Activated CD4-positive, alpha-beta T cell treated with anti-CD3 and anti-CD28 coated beads for 48 hours (primary cell): ENCODE results near the gene SULT1C4.
"Not testable (repeated sequence)": the region's sequence is repeated elsewhere in the genome, so short reads cannot be mapped to it uniquely, and the experiment has no call there.

Experiments
- DNase-seq: peaks from one replicate; pipeline ENCODE4 v3.0.0-alpha.2; 2020

Gene SULT1C4

DNA sequence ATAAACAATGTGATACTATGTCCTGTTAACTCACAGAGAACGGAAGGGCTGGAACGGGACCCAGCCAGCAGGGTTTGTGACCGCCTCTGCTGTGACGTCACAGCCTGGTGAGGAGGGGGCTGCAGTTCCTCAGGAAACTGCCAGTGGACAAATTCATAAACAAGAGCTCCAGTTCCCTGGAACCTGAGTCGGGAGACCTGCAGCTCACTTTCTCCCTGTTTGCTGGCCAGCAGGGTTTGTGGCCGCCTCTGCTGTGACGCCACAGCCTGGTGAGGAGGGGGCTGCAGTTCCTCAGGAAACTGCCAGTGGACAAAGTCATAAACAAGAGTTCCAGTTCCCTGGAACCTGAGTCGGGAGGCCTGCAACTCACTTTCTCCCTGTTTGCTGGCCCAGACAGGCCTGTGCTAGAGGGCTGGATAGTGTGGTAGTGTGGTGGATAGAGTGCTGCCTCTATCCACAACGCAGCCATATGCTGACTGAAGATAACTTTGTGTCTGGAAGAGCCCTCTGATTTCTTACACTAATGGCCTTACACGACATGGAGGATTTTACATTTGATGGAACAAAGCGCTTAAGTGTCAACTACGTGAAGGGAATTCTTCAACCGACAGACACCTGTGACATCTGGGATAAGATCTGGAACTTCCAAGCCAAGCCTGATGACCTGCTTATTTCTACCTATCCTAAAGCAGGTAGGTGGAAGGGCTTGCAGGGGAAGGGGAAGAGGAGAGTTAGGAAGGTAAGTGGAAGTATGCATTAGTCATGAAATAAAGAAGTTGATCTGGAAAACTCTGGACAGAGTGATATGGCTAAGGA is at the start of gene SULT1C4:
Gene SULT1C4, plus strand, starts transcription at position 140 of the 816 bp plus-strand sequence. Its CDS starts 384 bp downstream, at position 524.
- no peak for DNase-seq

- DNase-seq: no peak
Measured at GRCh38 chr2:108329771-108330170, 48.0 kb upstream of the SULT1C4 start.

DNA sequence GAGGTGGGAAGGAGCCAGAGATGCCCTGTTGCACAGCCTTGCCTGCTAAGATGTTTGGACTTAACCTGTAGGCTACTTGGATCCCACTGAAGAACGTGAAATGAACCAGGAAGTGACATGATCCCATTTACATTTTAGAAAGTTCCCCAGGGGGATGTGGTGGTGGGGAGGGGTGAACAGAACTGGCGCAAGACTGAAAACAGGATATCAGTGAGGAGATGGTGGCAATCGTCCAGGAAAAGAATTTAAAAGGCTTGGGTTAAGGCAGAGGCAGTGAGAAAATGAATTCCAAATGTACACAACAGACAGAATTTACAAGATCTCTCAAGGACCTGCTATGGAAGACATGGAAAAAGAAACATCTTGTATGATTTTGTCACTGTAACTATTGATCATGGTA is 46.8 kb upstream of the SULT1C4 start:
- no peak for DNase-seq

GRCh38 chr2:108345951-108346350 is 31.8 kb upstream of the SULT1C4 start:
- DNase-seq: no peak

DNA sequence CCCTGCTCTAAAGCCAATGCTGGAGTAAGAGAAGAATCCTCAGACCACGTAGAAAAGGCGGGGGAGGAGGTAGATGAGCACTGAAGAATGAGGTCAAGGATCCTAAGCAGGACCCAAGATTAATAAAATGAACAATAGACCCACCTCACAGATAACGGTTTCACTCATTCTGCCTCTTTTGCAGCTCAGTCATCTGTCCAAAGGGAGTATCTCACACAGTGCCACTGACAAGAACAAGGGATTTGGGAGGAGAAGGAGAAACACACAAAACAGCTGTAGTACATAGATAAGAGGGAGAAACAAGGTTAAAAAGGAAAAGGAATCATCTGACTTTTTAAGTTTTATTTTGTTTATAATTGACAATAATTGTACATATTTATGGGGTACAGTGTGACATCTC is 30.9 kb upstream of the SULT1C4 start:
- no peak for DNase-seq

DNA sequence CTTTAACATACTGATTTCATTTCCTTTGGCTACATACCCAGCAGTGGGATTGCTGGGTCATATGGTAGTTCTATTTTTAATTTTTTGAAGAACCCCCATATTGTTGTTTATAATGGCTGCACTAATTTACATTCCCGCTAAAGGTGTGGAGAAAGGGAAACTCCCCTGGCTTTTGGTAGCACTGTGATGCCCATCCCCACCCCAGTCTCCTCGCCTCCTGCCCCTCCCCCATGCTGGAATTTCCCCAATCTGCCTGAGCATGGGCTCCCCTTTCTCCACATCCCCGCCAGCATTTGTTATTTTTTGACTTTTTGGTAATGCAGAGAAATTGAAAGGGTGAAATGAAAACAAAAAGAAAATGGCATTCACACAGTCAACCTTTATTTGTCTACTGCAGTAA is 30.0 kb upstream of the SULT1C4 start:
- no peak for DNase-seq

DNA sequence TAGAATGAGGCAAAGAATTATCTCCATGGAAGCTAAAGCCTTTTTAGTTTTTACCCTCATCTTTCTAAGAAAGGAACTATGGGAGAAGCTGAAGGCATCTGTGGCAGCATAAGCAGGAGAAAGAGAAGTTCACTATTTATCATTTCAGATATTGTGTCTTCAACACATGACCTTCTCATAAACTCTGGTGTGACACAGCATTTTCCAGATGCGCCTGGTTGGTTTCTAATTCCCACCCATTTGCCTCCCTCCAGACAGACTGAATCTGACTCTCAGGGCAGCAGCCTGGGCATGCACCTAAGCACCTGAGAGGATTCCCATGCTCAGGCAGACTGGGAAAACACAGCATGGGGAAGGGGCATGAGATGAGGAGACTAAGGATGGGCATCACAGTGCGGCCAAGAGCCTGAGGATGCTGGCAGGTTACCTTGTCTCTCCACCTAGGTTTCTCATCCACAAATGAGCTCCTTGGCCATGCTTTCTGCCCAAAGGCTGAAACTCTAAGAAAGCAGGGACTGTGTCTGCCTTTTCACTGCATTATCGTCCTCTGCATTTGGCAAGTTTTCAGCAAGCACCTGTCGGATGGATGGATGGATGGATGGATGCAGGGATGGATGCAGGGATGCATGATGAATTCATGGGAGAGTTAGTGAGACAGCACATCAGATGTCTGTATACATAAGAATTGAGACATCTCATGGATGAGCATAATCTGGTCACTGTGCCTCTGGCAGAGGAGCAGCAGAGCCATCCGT is 28.8 kb upstream of the SULT1C4 start:
- no peak for DNase-seq

DNA sequence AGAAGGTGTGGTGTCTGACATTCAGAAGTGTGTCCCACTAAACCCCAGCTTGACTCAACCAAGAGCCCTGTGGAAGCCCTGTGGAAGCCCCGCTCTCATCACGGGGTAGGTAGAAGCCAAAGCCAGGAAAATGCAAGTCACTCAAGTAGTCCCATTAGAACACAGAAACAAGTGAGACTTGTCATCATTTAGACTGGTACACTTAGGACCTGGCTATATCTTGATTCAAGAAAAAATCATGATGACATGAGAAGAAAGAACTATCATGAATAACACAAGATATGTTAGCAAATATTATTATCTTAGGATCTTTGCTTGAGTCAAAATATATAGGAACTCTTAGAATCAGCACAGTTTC is 28.2 kb upstream of the SULT1C4 start:
- no peak for DNase-seq

- no peak for DNase-seq
Measured at GRCh38 chr2:108351889-108352288, 25.9 kb upstream of the SULT1C4 start.

GRCh38 chr2:108354136-108354535 is 23.6 kb upstream of the SULT1C4 start:
- DNase-seq: no peak

DNA sequence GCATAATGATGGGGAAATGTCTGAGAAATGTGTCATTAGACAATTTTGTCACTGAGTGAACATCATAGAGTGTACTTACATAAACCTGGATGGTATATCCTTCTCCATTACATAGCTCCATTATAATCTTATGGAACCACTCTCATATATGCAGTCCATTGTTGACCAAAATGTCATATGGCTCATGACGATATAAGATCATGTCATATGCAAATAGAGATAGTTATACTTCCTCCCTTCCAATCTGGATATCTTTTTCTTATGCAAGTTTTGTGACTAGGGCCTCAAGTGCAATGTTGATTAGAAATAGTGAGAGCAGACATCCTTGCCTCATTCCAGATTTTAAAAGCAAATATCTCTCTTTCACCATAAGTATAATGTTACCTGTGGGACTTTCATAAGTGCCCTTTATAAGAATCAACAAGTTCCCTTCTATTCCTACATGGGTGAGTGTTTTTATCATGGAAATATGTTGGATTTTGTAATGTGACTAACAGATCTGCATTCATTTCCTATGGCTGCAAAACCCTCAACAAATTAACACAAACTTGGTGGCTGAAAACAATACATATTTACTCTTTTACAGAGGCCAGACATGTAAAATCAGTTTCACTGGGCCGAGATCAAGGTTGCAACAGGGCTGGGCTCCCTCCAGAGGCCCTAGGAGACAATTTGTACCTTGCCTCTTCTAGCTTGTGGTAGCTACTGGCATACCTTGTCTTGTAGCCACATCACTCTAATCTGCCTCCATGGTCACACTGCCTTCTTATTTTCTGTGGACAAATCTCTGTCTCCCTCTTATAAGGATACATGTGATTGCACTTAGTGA is 21.6 kb upstream of the SULT1C4 start:
- DNase-seq: no peak

DNA sequence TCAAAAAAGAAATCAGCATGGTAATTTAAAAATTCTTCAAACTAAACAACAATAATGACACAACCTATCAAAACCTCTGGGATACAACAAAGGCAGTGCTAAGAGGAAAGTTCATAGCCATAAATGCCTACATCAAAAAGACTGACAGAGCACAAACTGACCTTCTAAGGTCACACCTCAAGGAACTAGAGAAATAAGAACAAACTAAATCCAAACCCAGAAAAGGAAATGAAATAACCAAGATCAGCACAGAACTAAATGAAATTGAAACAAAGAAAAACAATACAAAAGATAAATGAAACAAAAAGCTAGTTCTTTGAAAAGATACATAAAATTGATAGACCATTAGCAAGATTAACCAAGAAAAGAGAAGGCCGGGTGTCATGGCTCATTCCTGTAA is 18.4 kb upstream of the SULT1C4 start:
- DNase-seq: not testable (repeated sequence)

DNA sequence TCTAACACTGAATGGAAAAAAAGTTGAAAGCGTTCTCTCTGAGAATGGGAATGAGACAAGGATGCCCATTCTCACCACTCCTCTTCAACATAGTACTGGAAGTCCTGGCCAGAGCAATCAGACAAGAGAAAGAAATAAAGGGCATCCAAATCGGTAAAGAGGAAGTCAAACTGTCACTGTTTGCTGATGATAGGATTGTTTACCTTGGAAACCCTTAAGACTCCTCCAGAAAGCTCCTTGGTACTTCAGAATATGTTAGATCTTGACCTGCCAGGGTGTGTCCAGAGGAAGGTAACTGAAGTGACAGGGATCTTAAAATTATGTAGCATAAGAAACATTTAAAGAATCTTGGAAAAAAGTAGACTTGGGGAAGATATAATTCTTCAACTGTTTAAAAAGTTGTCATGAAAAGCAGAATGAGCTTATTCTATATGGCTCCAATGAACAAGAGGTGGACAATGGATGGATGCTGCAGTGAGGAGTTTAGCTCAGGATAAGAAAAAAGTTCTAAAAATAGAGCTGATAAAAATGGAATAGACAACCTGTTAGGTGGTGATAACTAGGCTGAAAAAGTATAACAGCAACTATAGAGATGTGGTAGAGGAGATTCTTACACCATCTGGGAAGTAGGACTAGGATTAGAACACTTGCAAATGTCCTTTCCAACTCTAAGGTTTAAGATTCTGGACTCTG is 16.8 kb upstream of the SULT1C4 start:
- DNase-seq: no peak

DNA sequence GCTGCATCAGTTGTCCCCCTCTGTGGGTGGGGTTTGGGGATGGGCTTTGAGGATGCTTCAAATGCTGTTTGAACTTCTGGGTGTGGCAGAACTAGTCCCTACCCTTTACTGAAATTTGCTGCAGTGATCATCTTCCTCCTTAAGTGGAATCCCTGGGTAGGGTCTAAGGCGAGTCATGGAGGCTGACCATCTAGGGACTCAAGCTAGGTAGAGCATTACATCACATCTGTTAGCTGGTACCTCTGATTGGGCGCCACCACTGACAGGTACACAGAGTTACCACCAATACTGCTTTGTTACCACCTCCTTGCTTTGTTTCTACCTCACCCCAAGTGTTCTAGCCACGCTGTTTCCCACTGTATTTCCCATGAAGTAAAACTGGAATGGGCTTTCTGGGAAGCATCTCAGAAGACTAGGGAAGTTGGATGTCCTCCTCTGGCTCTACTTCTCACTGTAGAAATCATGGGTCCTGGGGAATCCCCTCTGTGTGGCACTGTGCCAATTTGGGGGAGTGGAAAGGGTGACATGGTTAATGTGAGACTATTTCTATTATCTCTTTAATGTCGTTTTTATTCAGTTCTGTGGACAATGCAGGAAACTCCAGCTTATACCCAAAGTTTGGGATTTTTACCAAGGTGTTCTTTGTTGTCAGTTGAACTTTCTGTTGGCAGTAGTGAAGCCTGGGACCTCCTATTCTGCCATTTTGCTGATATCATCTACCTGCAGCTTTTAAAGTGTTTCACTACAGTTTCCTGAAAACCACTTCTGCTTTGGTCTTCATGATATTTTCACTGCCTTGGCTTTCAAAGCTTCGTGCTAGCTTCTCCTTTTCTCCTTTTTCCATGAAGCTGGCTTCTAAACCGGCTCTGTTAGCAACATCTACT is 14.5 kb upstream of the SULT1C4 start:
- no peak for DNase-seq

GRCh38 chr2:108363908-108364225 is 13.9 kb upstream of the SULT1C4 start:
- DNase-seq: no peak

GRCh38 chr2:108364676-108365297 is 13.0 kb upstream of the SULT1C4 start:
- DNase-seq: no peak

DNA sequence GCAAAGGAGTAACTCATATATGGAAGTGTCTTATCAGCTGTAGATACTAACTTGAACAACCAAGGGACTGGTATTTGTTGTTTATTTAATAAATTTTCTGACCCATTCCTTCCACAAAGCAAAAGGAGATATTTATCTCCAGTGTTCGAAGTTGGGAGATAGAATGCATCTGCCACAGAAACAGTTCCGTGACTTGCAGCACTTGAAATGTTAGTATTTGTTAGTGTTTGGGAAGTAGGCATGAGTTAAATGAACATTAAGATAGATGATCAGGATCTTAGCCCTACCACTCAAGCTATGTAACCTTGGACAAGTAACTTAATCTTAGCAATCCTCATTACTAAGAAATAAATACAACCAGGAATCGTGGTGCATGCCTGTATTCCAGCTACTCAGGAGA is 12.1 kb upstream of the SULT1C4 start:
- DNase-seq: no peak

GRCh38 chr2:108367014-108367413 is 10.7 kb upstream of the SULT1C4 start:
- DNase-seq: no peak

DNA sequence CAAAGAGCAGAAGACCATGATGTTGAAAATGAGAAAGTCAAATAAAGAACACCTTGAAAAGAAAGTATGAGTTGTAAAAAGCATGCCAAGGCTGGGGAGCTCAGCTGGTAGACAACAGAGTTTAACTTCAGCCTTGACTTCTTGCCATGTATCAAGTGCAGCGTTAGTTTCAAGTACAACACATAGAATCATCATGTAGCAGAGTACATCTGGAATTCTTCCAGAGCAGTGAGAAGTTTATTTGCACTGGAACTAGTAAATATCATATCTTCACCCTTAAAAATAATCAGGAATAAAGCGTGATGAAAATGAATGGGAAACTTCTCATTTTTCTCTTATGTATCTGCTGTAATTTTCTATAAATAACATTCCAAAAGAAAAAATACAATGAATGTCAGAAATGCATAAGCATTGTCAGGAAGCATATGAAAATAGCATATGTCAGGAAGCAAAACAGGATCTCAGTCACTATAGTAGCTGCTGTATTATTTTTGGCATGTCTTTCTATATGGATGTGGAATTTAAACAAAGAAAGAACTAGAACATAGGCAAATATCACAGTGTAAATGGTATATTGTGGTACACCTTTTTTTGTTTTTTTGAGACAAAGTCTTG is 10.1 kb upstream of the SULT1C4 start:
- DNase-seq: no peak

DNA sequence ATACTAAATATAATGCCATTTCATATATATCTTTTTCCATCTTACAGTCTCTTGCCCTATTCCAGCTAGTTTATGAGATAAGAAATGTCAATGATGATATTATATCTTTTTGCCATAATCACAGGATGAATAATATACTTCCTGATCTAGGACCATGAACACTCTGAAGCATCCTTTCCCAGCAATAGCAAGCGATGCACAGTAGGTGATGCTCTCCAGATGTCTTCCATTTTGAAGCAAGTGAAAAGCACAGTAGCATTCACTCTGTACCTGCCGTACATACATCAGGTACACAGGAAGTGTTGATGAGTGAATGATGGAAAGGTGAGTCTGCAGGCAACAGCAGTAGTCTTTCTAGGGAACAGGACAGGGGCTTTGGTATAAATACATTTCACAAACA is 8.6 kb upstream of the SULT1C4 start:
- DNase-seq: no peak

GRCh38 chr2:108370080-108370479 is 7.7 kb upstream of the SULT1C4 start:
- DNase-seq: no peak
